Measurements from ENCODE around the gene TTC9.

TTC9 gene

GRCh38 chr14:70635971-70636595, 5.6 kb upstream of the TTC9 start:
- no peak overlapping the region for H3K27ac ChIP-seq
- H3K4me3 ChIP-seq: no peak overlapping the region
- no peak for DNase-seq
- TF ChIP-seq CTCF (IDR thresholded peaks at IDR 0.05): no peak
- no peaks in the 10 kb centered on the region for H3K9me3 ChIP-seq
- peaks cover 0 to 4% (median 2%) of the 10 kb centered on the region in 4 donors for H3K4me1 ChIP-seq
- peaks cover 0 to 36% of the 10 kb centered on the region in 2 donors for H3K27me3 ChIP-seq
- intact Hi-C loops (cut with DNase I; ENCODE audit: low total_unique reads): no loop called here
- H3K36me3 ChIP-seq: no peaks in the 10 kb centered on the region

GRCh38 chr14:70638416-70638815, 3.3 kb upstream of the TTC9 start:
- peaks cover 0 to 42% of the 10 kb centered on the region in 2 donors for H3K27me3 ChIP-seq
- H3K27ac ChIP-seq: no peak overlapping the region
- H3K4me1 ChIP-seq: peaks cover 0 to 18% (median 11%) of the 10 kb centered on the region in 4 donors
- H3K36me3 ChIP-seq: no peaks in the 10 kb centered on the region
- H3K4me3 ChIP-seq: no peak overlapping the region
- no peak for DNase-seq
- no peaks in the 10 kb centered on the region for H3K9me3 ChIP-seq
- intact Hi-C loops (cut with DNase I; ENCODE audit: low total_unique reads): no loop called here
- no peak for TF ChIP-seq CTCF (IDR thresholded peaks at IDR 0.05)

- no peaks in the 10 kb centered on the region for H3K36me3 ChIP-seq
- H3K9me3 ChIP-seq: no peaks in the 10 kb centered on the region
- no peak for TF ChIP-seq CTCF (IDR thresholded peaks at IDR 0.05)
- peaks cover 0 to 42% of the 10 kb centered on the region in 2 donors for H3K27me3 ChIP-seq
- peak overlapping the region; percentile 54 to 59 for H3K4me3 ChIP-seq
- peaks cover 0 to 24% (median 11%) of the 10 kb centered on the region in 4 donors for H3K4me1 ChIP-seq
- no peak for DNase-seq
- intact Hi-C loops (cut with DNase I; ENCODE audit: low total_unique reads): no loop called here
- no peak overlapping the region for H3K27ac ChIP-seq
Observed at GRCh38 chr14:70640938-70641547, 673 bp upstream of the TTC9 start.

GRCh38 chr14:70642303-70643235, 853 bp downstream of the TTC9 start:
- TF ChIP-seq CTCF (IDR thresholded peaks at IDR 0.05): no peak
- H3K27me3 ChIP-seq: peaks cover 0 to 36% of the 10 kb centered on the region in 2 donors
- no peak for DNase-seq
- no peak overlapping the region for H3K27ac ChIP-seq
- peaks cover 0 to 24% (median 11%) of the 10 kb centered on the region in 4 donors for H3K4me1 ChIP-seq
- intact Hi-C loops (cut with DNase I; ENCODE audit: low total_unique reads): no loop called here
- H3K9me3 ChIP-seq: no peaks in the 10 kb centered on the region
- peak overlapping the region; percentile 54 to 59 for H3K4me3 ChIP-seq
- no peaks in the 10 kb centered on the region for H3K36me3 ChIP-seq

GRCh38 chr14:70643967-70644366, 2.3 kb downstream of the TTC9 start:
- H3K4me1 ChIP-seq: peaks cover 0 to 24% (median 11%) of the 10 kb centered on the region in 4 donors
- intact Hi-C loops (cut with DNase I; ENCODE audit: low total_unique reads): no loop called here
- TF ChIP-seq CTCF (IDR thresholded peaks at IDR 0.05): no peak
- H3K9me3 ChIP-seq: no peaks in the 10 kb centered on the region
- no peak overlapping the region for H3K4me3 ChIP-seq
- H3K36me3 ChIP-seq: no peaks in the 10 kb centered on the region
- H3K27me3 ChIP-seq: peaks cover 0 to 30% of the 10 kb centered on the region in 2 donors
- H3K27ac ChIP-seq: no peak overlapping the region
- no peak for DNase-seq
